Transverse colon (tissue), 3 donors: ENCODE results near the gene LOC128125822.

Experiments
- CTCF ChIP-seq, 5 experiments: fragments of 200-600 bp in 3 of 5; fragments of 450-650 bp in 2 of 5; sonication (generic) in 3 of 5; IDR thresholded peaks; 1 replicate in 2 of 5; 2 replicates in 3 of 5; pipeline ENCODE4 v1.5.1; 2016 to 2017; ENCODE audit warnings: antibody characterized with exemption in 5 of 5, inconsistent platforms in 3 of 5, mild to moderate bottlenecking in 2 of 5, moderate library complexity in 1 of 5
- EP300 ChIP-seq: sonication (generic); formaldehyde crosslinking; IDR thresholded peaks from one replicate; pipeline ENCODE4 v1.6.1; 2017; ENCODE audit warnings: antibody characterized with exemption, low read depth
- POLR2A ChIP-seq: fragments of 450-650 bp; IDR thresholded peaks from one replicate; pipeline ENCODE4 v1.6.1; 2016; ENCODE audit warnings: antibody characterized with exemption, mild to moderate bottlenecking, moderate library complexity

DNA sequence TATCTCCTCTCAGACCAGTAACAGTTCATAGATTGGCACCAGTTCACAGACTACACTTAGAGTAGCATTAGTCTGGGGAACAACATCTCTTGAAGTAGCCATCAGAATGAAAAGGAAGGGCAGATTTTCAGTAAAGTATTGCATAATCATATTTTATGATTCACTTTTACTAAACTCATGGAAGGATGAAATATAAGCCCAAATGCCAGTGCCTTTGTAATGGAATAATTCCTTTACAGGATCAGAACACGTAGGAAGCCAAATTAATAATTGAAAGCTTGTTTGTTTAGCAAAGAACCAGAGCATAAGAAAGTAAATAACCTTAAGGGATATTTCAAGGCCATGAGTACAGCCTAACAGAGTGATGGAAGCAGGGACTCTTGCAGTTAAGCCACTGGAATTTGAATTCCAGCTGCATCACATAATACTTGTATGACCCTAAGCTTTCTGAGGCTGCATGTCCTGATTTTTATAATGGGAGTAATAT is 11.4 kb upstream of the LOC128125822 start:
- no peak for TF ChIP-seq CTCF (IDR thresholded peaks at IDR 0.05)
- TF ChIP-seq POLR2A: no peak
- TF ChIP-seq EP300: no peak
